ENCODE measurements around the gene MLLT6. TPM values are rescaled to one million over a fixed set of nuclear protein-coding genes. Genes with fewer than 3 reads are reported as not detected.

The MLLT6 gene
- total and polyA plus RNA-seq, 2 of the 13 experiments (the other 11 are each of a cell fraction or from before 2014, with no cell fraction given) = 50.7 to 69.5 TPM

- peak; percentile 67 for TF ChIP-seq ARID5B (CRISPR knock-in tag; IDR thresholded peaks at IDR 0.05)
- TF ChIP-seq RELA (CRISPR knock-in tag; IDR thresholded peaks at IDR 0.05) = no peak; the same call in 1 of the 2 replicates
- TF ChIP-seq RXRB (CRISPR knock-in tag; IDR thresholded peaks at IDR 0.05; ENCODE audit: borderline replicate concordance) = peak; percentile 68; the same call in 1 of the 2 replicates
- no peak for TF ChIP-seq ZNF652 (CRISPR knock-in tag; IDR thresholded peaks at IDR 0.05; ENCODE audit: borderline replicate concordance, low read depth)
- no peak for TF ChIP-seq ZNF496 (CRISPR knock-in tag; IDR thresholded peaks at IDR 0.05; ENCODE audit: insufficient replicate concordance)
- peak; percentile 53; the same call in 1 of the 2 replicates for TF ChIP-seq ZNF225 (CRISPR knock-in tag; IDR thresholded peaks at IDR 0.05)
- peak; percentile 48; the same call in 1 of the 2 replicates for TF ChIP-seq NFE2 (CRISPR knock-in tag; IDR thresholded peaks at IDR 0.05)
- no peak; the same call in 1 of the 2 replicates for TF ChIP-seq CBX5 (CRISPR knock-in tag; IDR thresholded peaks at IDR 0.05; ENCODE audit: borderline replicate concordance)
- TF ChIP-seq SMC3 (IDR thresholded peaks at IDR 0.05; ENCODE audit: low read length) = peak; percentile 4; the same call in 1 of the 2 replicates
- TF ChIP-seq ZNF639 (CRISPR knock-in tag; conservative IDR thresholded peaks at IDR 0.05) = peak; percentile 74; the same call in 1 of the 2 replicates
- 0 out of 2 replicates have a peak, but pooled peaks have one; percentile 90 for TF ChIP-seq ZNF354B (CRISPR knock-in tag; IDR thresholded peaks at IDR 0.05)
- TF ChIP-seq ZNF878 (CRISPR knock-in tag; IDR thresholded peaks at IDR 0.05) = peak; percentile 70; the same call in 1 of the 2 replicates
- 0 out of 2 replicates have a peak, but pooled peaks have one; percentile 82 for TF ChIP-seq ZSCAN29 (CRISPR knock-in tag; conservative IDR thresholded peaks at IDR 0.05)
- TF ChIP-seq ZBED4 (CRISPR knock-in tag; IDR thresholded peaks at IDR 0.05; ENCODE audit: borderline replicate concordance) = peak; percentile 50; the same call in 1 of the 2 replicates
- TF ChIP-seq SAP130 (CRISPR knock-in tag; IDR thresholded peaks at IDR 0.05; ENCODE audit: low read depth) = peak; percentile 100
- TF ChIP-seq ZNF34 (CRISPR knock-in tag; IDR thresholded peaks at IDR 0.05; ENCODE audit: borderline replicate concordance) = peak; percentile 69; the same call in 1 of the 2 replicates
- TF ChIP-seq ZNF770 (CRISPR knock-in tag; IDR thresholded peaks at IDR 0.05) = no peak
- TF ChIP-seq ZNF768 (CRISPR knock-in tag; IDR thresholded peaks at IDR 0.05) = peak; percentile 1; the same call in 1 of the 2 replicates
These were observed 47.4 kb downstream of the MLLT6 start, which contains the start of gene PSMB3 (continued) for GRCh38 chr17:38752308-38753070.

Measured in HepG2 (cell line).